Right lobe of liver (tissue), 6 donors: ENCODE results near the gene INO80. TPM values are rescaled to one million over a fixed set of nuclear protein-coding genes. Genes with fewer than 3 reads are reported as not detected.
"Not testable (repeated sequence)": the region's sequence is repeated elsewhere in the genome, so short reads cannot be mapped to it uniquely, and the experiment has no call there.

Experiments
- ATAC-seq, 4 donors: fragments of 200-7000 bp; cut with Tn5 transposase; one replicate each; pipeline ENCODE4 v1.9.1; 2020; ENCODE audit warnings: mild to moderate bottlenecking in 4 of 4, moderate library complexity in 4 of 4
- DNase-seq, 3 donors: peaks; one replicate each; pipeline ENCODE4 v3.0.0-alpha.2; 2020
- H3K27ac ChIP-seq, 3 donors: fragments of 200-600 bp; one replicate each; pipeline ENCODE4 v1.8.0; 2022
- H3K27me3 ChIP-seq, 2 donors: fragments of 200-600 bp; one replicate each; pipeline ENCODE4 v1.8.0; 2022
- H3K36me3 ChIP-seq, 4 donors: fragments of 200-600 bp; sonication (generic) in 1 of 4; one replicate each; pipeline versions ENCODE4 v1.5.1 to v1.8.0; 2017 to 2022; ENCODE audit warnings: control low read depth in 1 of 4
- H3K4me1 ChIP-seq, 4 donors: fragments of 200-600 bp; sonication (generic) in 1 of 4; one replicate each; pipeline versions ENCODE4 v1.5.1 to v1.8.0; 2017 to 2022; ENCODE audit warnings: control low read depth in 1 of 4
- H3K4me3 ChIP-seq, 3 donors: fragments of 200-600 bp; one replicate each; pipeline ENCODE4 v1.8.0; 2022
- H3K9me3 ChIP-seq, 4 donors: fragments of 200-600 bp; sonication (generic) in 1 of 4; one replicate each; pipeline versions ENCODE4 v1.5.1 to v1.8.0; 2017 to 2022; ENCODE audit warnings: control low read depth in 1 of 4
- CTCF ChIP-seq, 4 donors: fragments of 200-600 bp in 3 of 4; fragments of 450-650 bp in 1 of 4; IDR thresholded peaks; one replicate each; pipeline versions ENCODE4 v1.5.1 to v1.8.0; 2016 to 2022; ENCODE audit warnings: antibody characterized with exemption in 4 of 4, mild to moderate bottlenecking in 2 of 4
- POLR2A ChIP-seq: fragments of 450-650 bp; IDR thresholded peaks from one replicate; pipeline ENCODE4 v1.6.1; 2017; ENCODE audit warnings: antibody characterized with exemption, mild to moderate bottlenecking
- WGBS: methylation state at CpG from one replicate; pipeline ENCODE4 v1.1.6; 2018; ENCODE audit warnings: low coverage, low lambda C conversion rate; ENCODE audit not compliant: insufficient coverage; ENCODE audit errors: missing lambda C conversion rate; 5-methylcytosine and 5-hydroxymethylcytosine counted together
- intact Hi-C, 2 donors: fragments of 100-400 bp; cut with DNase I; formaldehyde crosslinking; loops; one replicate each; pipeline versions ENCODE4 v1.11.2 to v1.14.1; 2022
- total RNA-seq, 6 experiments: library from RNA; depleted of rRNA in 2 of 6; stranded (reverse); fragments of >200 nt in 2 of 6; fragmentation: NEBNext Ultra II Directional in 3 of 6; extraction: Animal tissue kit (Norgen Biotek cat#: 25700) in 3 of 6; gene quantifications; one replicate each; pipeline versions ENCODE4 v1.1.0 to v1.2.4, GENCODE V29; 2016 to 2023
- donor health status: DM: no; HTN: yes; CAD: no.
- donor health status: DM: no; HTN: no; CAD: no.
- donor health status: DM: no; HTN: no; CAD: no.
- donor health status: DM: no; HTN: yes; CAD: no.
- donor health status: DM: no; HTN: yes; CAD: no.

Gene INO80
- total RNA-seq, 6 experiments from 2014 or later = 7.8 to 12.5 (median 11.2) TPM

GRCh38 chr15:41148065-41148464, 32.0 kb upstream of the INO80 start:
- Histone ChIP-seq H3K4me3 (no peak overlapping the region), H3K9me3 (no peaks in the 10 kb centered on the region), H3K36me3 (no peaks in the 10 kb centered on the region), H3K27me3 (no peaks in the 10 kb centered on the region), H3K4me1 (peaks cover 0 to 46% (median 9%) of the 10 kb centered on the region in 4 donors), H3K27ac (no peak overlapping the region)
- 77% methylated on average over 2 of the region's 2 CpGs for whole genome bisulfite sequencing
- ATAC-seq (no peak), DNase-seq (no peak)
- intact Hi-C loops = no loop called here
- TF ChIP-seq CTCF (IDR thresholded peaks at IDR 0.05) (no peak), POLR2A (no peak)

DNA sequence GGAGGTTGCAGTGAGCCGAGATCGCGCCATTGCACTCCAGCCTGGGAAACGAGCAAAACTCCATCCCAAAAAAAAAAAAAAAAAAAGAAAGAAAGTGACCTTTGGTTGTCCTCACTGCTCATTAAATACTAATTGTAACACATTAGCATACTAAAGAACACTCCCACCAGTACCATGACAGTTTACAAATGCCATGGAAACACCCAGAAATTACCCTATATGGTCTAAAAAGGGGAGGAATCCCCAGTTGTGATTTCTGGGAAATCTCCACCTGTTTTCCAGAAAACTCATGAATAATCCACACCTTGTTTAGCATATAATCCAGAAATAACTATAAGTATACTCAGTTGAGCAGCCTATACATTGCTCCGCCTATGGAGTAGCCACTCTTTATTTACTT, 23.5 kb upstream of the INO80 start:
- TF ChIP-seq POLR2A = no peak
- no peak for TF ChIP-seq CTCF (IDR thresholded peaks at IDR 0.05)
- Histone ChIP-seq H3K36me3 (no peaks in the 10 kb centered on the region), H3K4me3 (no peak overlapping the region), H3K4me1 (peaks cover 0 to 27% (median 0%) of the 10 kb centered on the region in 4 donors), H3K27me3 (no peaks in the 10 kb centered on the region), H3K9me3 (no peaks in the 10 kb centered on the region), H3K27ac (no peak overlapping the region)
- ATAC-seq = no peak
- intact Hi-C loops = no loop called here
- no peak for DNase-seq
- WGBS = 94% methylated on average over 5 of the region's 5 CpGs

DNA sequence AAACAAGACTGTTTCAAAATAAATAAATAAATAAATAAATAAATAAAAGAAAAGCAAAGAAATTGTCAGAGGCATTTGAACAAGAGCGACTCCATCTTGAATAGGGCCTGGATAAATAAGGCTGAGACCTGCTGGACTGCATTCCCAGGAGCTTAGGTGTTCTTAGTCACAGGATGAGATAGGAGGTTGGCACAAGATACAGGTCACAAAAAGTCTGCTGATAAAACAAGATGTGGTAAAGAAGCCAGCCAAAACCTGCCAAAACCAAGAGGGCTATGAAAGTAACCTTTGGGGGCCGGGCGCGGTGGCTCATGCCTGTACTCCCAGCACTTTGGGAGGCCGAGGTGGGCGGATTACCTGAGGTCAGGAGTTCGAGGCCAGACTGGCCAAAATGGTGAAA, 23.0 kb upstream of the INO80 start:
- 74% methylated on average over 6 of the region's 7 CpGs for WGBS
- intact Hi-C loops, DNase-seq: not testable (repeated sequence)

GRCh38 chr15:41135580-41135979, 19.5 kb upstream of the INO80 start:
- WGBS = 83% methylated on average over 5 of the region's 6 CpGs
- H3K27me3 ChIP-seq, intact Hi-C loops, H3K9me3 ChIP-seq, H3K27ac ChIP-seq, ATAC-seq, H3K4me1 ChIP-seq, H3K4me3 ChIP-seq, H3K36me3 ChIP-seq, DNase-seq: not testable (repeated sequence)

More for the DNA sequence above, 23.0 kb upstream of the INO80 start:
- H3K27me3 ChIP-seq, H3K9me3 ChIP-seq, H3K4me3 ChIP-seq, H3K36me3 ChIP-seq, H3K27ac ChIP-seq, ATAC-seq: not testable (repeated sequence)
- peaks cover 0 to 22% (median 0%) of the 10 kb centered on the region in 4 donors for H3K4me1 ChIP-seq

- no peaks in the 10 kb centered on the region for H3K9me3 ChIP-seq
- 75% methylated on average over 6 of the region's 10 CpGs for WGBS
- peaks cover 0 to 8% (median 3%) of the 10 kb centered on the region in 4 donors for H3K4me1 ChIP-seq
- no peak for ATAC-seq
- no peak for TF ChIP-seq POLR2A
- no peak for TF ChIP-seq CTCF (IDR thresholded peaks at IDR 0.05)
- no peak overlapping the region for H3K27ac ChIP-seq
- intact Hi-C loops = no loop called here
- no peak for DNase-seq
- no peaks in the 10 kb centered on the region for H3K36me3 ChIP-seq
- H3K4me3 ChIP-seq = no peak overlapping the region
- H3K27me3 ChIP-seq = no peaks in the 10 kb centered on the region
Observed at GRCh38 chr15:41133454-41133853, 17.4 kb upstream of the INO80 start.

- intact Hi-C loops, H3K27ac ChIP-seq, H3K27me3 ChIP-seq, H3K36me3 ChIP-seq, H3K4me3 ChIP-seq, DNase-seq, H3K9me3 ChIP-seq: not testable (repeated sequence)
- 97% methylated on average over 2 of the region's 2 CpGs for WGBS
- H3K4me1 ChIP-seq = peaks cover 0 to 22% (median 7%) of the 10 kb centered on the region in 4 donors
- ATAC-seq = peak in 1 of 4 donors; percentile 50
Observed at GRCh38 chr15:41132094-41132493, 16.0 kb upstream of the INO80 start.
